Naive B cell (primary cell): Measurements from ENCODE around the gene LIMCH1. TPM values are rescaled to one million over a fixed set of nuclear protein-coding genes. Genes with fewer than 3 reads are reported as not detected.
"Not testable (repeated sequence)": the region's sequence is repeated elsewhere in the genome, so short reads cannot be mapped to it uniquely, and the experiment has no call there.

Experiments used
- ATAC-seq, 2 donors: fragments of 150-1000 bp; cut with Tn5 transposase; 2 replicates each; pipeline ENCODE4 v1.10.0; 2021; ENCODE audit warnings: low read depth in 2 of 2, mild to moderate bottlenecking in 2 of 2, moderate library complexity in 2 of 2
- DNase-seq: peaks from one replicate; pipeline ENCODE4 v3.0.0; 2022
- H3K27ac Mint-ChIP-seq, 6 donors: one replicate each; pipeline ENCODE4 v1.8.0; 2020 to 2022; ENCODE audit warnings: mild to moderate bottlenecking in 6 of 6, mixed read lengths in 6 of 6, moderate library complexity in 5 of 6, inconsistent platforms in 2 of 6
- H3K27me3 Mint-ChIP-seq, 3 donors: one replicate each; pipeline ENCODE4 v1.8.0; 2021 to 2022; ENCODE audit warnings: mixed read lengths in 3 of 3, mild to moderate bottlenecking in 1 of 3
- H3K36me3 Mint-ChIP-seq, 2 donors: one replicate each; pipeline ENCODE4 v1.8.0; 2020 to 2022; ENCODE audit warnings: mixed read lengths in 2 of 2, inconsistent platforms in 1 of 2, mild to moderate bottlenecking in 1 of 2
- H3K4me1 Mint-ChIP-seq, 3 donors: one replicate each; pipeline ENCODE4 v1.8.0; 2020 to 2022; ENCODE audit warnings: mixed read lengths in 3 of 3, inconsistent platforms in 1 of 3, mild to moderate bottlenecking in 1 of 3, moderate library complexity in 1 of 3
- H3K4me3 Mint-ChIP-seq, 8 donors: one replicate each; pipeline ENCODE4 v1.8.0; 2020 to 2022; ENCODE audit warnings: mild to moderate bottlenecking in 8 of 8, mixed read lengths in 8 of 8, moderate library complexity in 8 of 8, inconsistent platforms in 2 of 8
- H3K9me3 Mint-ChIP-seq, 7 donors: one replicate each; pipeline ENCODE4 v1.8.0; 2020 to 2022; ENCODE audit warnings: mixed read lengths in 7 of 7, mild to moderate bottlenecking in 5 of 7, inconsistent platforms in 2 of 7, moderate library complexity in 1 of 7
- polyA plus RNA-seq, 6 donors: library from polyadenylated mRNA; unstranded; fragments of 300-500 nt; fragmentation: Illumina TruSeq; gene quantifications; one replicate each; pipeline ENCODE4 v1.2.3, GENCODE V29; 2021; ENCODE audit warnings: low read depth in 6 of 6

Gene LIMCH1
- polyA plus RNA-seq, 6 donors from 2014 or later = not detected

DNA sequence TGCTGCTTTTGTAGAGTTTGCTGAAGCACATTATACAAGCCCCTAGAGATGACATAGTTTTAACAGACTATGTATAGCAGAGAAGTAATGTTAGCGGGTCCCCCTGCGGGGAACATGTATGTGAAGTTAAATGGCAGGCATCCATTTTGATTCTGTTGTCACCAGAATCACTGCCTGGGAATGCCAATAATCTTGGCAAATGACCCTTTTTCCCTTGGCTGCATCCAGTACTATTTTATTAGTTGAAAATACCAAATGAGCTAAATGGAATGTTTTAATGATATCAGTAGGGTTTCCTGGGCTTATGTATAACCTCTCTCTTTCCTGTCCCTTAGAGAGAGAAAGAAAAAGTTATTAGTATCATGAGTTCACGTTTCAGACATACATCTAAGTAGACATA lies 93.6 kb downstream of the LIMCH1 start:
- Mint-ChIP-seq H3K27ac (no peak overlapping the region), H3K4me1 (no peaks in the 10 kb centered on the region), H3K27me3 (peaks cover 0 to 6% (median 4%) of the 10 kb centered on the region in 3 donors), H3K9me3 (no peaks in the 10 kb centered on the region), H3K36me3 (no peaks in the 10 kb centered on the region), H3K4me3 (no peak overlapping the region)
- DNase-seq (no peak), ATAC-seq (no peak)

DNA sequence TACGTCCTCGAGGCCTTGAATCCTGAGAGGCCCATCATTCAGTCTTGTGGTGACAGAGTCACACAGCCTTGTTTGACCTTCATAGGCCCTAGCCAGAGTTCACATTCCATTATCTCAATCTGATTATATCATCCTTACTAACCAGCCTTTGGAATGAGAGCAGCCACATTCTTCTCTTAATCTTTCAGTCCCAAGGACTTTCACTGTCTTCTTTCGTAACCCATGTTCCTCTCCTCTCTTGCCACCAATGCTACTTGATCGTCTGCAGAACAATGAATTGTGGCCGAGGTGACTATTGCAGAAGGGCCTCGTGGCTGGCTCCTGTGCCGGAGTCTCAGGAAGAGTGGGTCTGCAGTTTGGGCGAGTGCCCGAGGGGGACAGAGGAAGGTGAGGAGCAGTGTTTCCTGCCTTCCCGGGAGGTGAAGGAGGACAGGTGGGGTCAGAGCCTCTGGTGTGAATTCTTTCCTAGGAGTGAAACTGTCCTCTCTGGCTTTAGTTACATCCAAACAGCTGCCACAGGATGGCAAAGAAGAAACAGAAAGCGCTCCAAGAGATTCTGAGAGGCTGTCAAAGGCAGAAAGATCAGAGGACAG lies 94.6 kb downstream of the LIMCH1 start:
- Mint-ChIP-seq H3K27ac (peak overlapping the region in 1 of 6 donors; percentile 34), H3K4me1 (no peaks in the 10 kb centered on the region), H3K9me3 (no peaks in the 10 kb centered on the region), H3K4me3 (peak overlapping the region in 1 of 8 donors; percentile 45), H3K36me3 (no peaks in the 10 kb centered on the region), H3K27me3 (peaks cover 0 to 12% (median 4%) of the 10 kb centered on the region in 3 donors)
- DNase-seq (no peak), ATAC-seq (no peak)

DNA sequence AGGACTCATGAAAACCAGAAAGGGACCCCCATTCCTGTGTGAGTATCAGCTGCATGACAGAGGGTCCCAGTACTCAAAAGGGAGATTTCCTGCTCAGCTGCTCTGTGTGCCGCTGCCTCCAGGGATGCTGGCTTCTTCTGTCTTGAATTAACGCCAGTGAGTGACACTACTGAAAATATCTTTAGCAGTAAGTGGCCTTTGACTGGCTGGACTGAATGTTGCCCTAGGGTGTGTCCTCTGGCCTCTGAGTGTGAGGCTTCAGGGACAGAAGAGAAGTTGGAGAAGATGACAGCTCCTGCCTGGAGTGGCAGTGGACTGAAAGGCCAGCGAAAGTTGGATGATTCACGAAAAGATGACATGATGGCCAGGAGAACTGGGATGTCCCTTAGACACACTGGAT lies 95.4 kb downstream of the LIMCH1 start:
- Mint-ChIP-seq H3K9me3 (no peaks in the 10 kb centered on the region), H3K27ac (no peak overlapping the region), H3K4me3 (no peak overlapping the region), H3K36me3 (no peaks in the 10 kb centered on the region), H3K27me3 (peaks cover 0 to 15% (median 4%) of the 10 kb centered on the region in 3 donors), H3K4me1 (no peaks in the 10 kb centered on the region)
- no peak for ATAC-seq
- no peak for DNase-seq

DNA sequence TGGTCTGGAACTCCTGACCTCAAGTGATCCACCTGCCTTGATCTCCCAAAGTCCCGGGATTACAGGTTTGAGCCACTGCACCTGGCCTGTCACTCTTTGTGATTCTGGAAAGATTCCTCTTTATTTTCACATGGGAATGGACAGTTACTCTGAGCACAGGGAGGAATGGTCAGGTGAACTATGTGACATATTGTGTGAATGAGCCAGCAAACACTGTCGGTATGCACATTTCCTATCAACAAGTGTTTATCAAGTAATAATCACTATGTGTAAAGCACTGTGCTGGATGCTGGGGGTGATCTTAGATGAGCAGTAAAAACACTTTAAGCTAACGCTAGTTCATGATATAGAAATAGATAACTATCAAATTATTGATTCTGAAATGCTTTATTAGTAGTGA lies 97.5 kb downstream of the LIMCH1 start:
- no peak for DNase-seq
- ATAC-seq = no peak
- H3K4me3 Mint-ChIP-seq = no peak overlapping the region

DNA sequence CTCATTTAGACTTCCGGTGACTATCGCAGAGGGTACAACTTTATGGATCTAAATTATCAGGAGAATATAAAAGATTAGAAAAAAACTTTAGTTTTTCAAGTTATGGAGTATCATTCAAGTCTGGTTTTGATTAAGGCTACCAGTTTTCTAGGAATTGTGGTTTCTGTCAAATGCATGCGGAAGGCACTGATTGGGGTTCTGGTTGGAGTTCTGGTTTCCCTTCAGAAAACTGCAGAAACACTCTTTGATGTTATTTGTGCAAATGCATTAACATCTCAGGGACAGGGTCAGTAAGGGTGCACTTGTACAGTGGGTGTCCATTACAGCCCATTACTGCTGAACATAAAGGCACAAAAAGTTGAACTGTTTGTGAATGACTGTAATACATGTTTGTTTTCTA lies 100.2 kb downstream of the LIMCH1 start:
- H3K27ac Mint-ChIP-seq = no peak overlapping the region
- H3K36me3 Mint-ChIP-seq = no peaks in the 10 kb centered on the region
- H3K4me3 Mint-ChIP-seq = no peak overlapping the region
- no peak for ATAC-seq
- no peaks in the 10 kb centered on the region for H3K4me1 Mint-ChIP-seq
- no peaks in the 10 kb centered on the region for H3K9me3 Mint-ChIP-seq
- H3K27me3 Mint-ChIP-seq = peaks cover 4 to 15% (median 5%) of the 10 kb centered on the region in 3 donors
- DNase-seq = no peak

More for the DNA sequence above, 97.5 kb downstream of the LIMCH1 start:
- Mint-ChIP-seq H3K9me3 (no peaks in the 10 kb centered on the region), H3K36me3 (no peaks in the 10 kb centered on the region), H3K27ac (no peak overlapping the region), H3K4me1 (no peaks in the 10 kb centered on the region), H3K27me3 (peaks cover 0 to 15% (median 0%) of the 10 kb centered on the region in 3 donors)

DNA sequence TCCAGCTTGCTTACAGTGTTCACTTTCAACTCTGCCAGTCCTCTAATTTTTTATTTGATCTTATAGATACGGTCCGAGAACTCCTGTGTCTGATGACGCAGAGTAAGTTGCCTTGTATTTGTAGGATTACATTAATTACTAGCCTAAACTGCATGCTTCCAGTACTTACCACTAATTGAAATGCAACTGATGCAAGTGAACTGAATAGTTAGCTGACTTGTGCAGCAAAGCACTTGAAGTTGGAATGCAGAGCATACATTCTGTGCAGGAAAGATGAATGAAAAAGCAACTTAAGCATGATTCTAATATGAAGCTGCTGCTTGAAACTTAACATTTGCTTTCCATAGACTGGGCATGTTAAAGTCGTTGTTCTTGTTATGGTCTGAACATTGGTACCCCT lies 100.9 kb downstream of the LIMCH1 start:
- Mint-ChIP-seq H3K36me3 (no peaks in the 10 kb centered on the region), H3K27me3 (peaks cover 4 to 15% (median 5%) of the 10 kb centered on the region in 3 donors), H3K4me1 (no peaks in the 10 kb centered on the region), H3K9me3 (no peaks in the 10 kb centered on the region), H3K4me3 (no peak overlapping the region), H3K27ac (no peak overlapping the region)
- ATAC-seq = no peak
- DNase-seq = no peak

DNA sequence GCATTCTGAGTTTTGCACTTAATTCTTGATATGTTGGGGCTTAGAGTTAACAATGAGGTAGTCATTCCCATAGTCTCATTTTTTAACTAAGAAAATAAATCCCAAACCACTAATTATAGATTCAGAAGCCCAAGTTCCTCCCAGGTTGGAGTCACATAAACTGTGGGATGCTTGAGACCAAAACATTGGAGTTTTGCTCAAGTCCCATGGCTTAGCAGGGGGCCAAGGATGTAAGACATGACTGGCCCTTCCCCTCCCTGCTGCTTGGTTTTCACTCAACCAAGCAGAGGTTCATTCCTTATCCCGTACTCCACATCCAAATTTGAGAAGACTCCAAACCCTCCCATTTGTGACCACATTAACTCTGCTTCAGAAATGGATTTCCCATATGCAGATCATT lies 101.3 kb downstream of the LIMCH1 start:
- H3K27ac Mint-ChIP-seq = no peak overlapping the region
- DNase-seq (no peak), ATAC-seq (no peak)
- no peaks in the 10 kb centered on the region for H3K4me1 Mint-ChIP-seq
- H3K36me3 Mint-ChIP-seq = no peaks in the 10 kb centered on the region
- no peaks in the 10 kb centered on the region for H3K9me3 Mint-ChIP-seq
- no peak overlapping the region for H3K4me3 Mint-ChIP-seq
- H3K27me3 Mint-ChIP-seq = peaks cover 5 to 18% (median 8%) of the 10 kb centered on the region in 3 donors

DNA sequence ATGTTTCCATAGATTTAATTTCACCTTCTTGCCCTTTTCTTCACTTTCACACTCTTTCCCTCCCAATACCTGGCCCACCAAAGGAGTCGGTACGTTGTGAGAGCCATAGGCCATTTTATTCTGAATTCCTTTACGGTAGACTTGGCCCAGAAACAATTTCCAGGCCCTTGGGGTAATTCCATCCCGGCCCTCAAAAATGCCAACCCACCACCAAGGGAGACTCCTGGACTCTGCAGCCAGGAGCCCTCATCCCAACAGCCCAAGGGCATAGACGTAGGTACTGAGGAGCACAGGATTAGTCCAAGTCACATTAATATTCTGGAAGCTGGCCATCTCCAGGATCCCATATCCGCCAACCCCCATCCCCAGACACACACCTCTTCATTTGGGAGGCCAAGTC lies 102.9 kb downstream of the LIMCH1 start:
- ATAC-seq (no peak), DNase-seq (no peak)
- Mint-ChIP-seq H3K27ac (no peak overlapping the region), H3K9me3 (no peaks in the 10 kb centered on the region), H3K27me3 (peaks cover 16 to 33% (median 20%) of the 10 kb centered on the region in 3 donors), H3K4me3 (no peak overlapping the region), H3K4me1 (peaks cover 0 to 2% (median 0%) of the 10 kb centered on the region in 3 donors), H3K36me3 (peaks cover 5 to 7% of the 10 kb centered on the region in 2 donors)

DNA sequence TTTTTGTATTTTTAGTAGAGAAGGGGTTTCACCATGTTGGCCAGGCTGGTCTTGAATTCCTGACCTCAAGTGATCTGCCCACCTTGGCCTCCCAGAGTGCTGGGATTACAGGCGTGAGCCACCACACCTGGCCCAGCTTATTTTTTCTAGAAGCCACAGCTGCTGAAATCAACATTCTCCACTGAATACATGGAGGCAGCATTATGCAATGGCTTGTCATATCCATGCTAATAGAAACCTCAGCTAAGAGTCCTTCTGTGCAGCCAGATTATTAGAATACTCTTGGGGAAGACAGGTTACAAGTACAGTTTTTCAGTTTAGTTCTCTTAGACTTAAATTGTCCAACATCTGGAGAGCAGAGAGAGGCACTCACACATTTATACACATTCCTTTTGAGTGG lies 104.8 kb downstream of the LIMCH1 start:
- not testable (repeated sequence) for H3K36me3 Mint-ChIP-seq, H3K9me3 Mint-ChIP-seq, H3K27ac Mint-ChIP-seq, ATAC-seq, DNase-seq, H3K4me3 Mint-ChIP-seq
- H3K27me3 Mint-ChIP-seq = peaks cover 20 to 33% (median 26%) of the 10 kb centered on the region in 3 donors
- peaks cover 0 to 15% (median 1%) of the 10 kb centered on the region in 3 donors for H3K4me1 Mint-ChIP-seq

DNA sequence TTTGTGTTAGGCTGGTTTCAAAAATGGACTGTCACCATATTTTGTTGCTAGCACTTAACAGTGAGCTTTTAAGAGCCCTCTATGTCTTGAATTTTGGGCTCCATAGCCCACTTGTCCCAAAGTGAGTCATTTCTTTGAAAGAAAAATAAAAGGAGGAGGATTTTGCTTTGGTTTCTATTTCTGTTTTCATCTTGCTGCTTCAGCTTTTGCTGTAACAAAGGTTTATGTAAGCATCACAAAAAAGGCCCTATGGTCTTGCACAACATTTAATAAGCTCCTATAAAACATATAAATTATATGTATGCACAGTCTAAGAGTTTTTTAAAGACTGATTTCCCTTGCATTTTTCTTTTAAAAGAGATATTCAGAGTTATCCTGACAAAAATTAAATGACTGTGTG lies 105.4 kb downstream of the LIMCH1 start:
- H3K4me3 Mint-ChIP-seq = no peak overlapping the region
- ATAC-seq = no peak
- H3K27ac Mint-ChIP-seq = no peak overlapping the region
- peaks cover 2 to 18% (median 5%) of the 10 kb centered on the region in 3 donors for H3K4me1 Mint-ChIP-seq
- H3K36me3 Mint-ChIP-seq = peaks cover 5 to 7% of the 10 kb centered on the region in 2 donors
- peaks cover 20 to 32% (median 26%) of the 10 kb centered on the region in 3 donors for H3K27me3 Mint-ChIP-seq
- no peaks in the 10 kb centered on the region for H3K9me3 Mint-ChIP-seq
- no peak for DNase-seq

DNA sequence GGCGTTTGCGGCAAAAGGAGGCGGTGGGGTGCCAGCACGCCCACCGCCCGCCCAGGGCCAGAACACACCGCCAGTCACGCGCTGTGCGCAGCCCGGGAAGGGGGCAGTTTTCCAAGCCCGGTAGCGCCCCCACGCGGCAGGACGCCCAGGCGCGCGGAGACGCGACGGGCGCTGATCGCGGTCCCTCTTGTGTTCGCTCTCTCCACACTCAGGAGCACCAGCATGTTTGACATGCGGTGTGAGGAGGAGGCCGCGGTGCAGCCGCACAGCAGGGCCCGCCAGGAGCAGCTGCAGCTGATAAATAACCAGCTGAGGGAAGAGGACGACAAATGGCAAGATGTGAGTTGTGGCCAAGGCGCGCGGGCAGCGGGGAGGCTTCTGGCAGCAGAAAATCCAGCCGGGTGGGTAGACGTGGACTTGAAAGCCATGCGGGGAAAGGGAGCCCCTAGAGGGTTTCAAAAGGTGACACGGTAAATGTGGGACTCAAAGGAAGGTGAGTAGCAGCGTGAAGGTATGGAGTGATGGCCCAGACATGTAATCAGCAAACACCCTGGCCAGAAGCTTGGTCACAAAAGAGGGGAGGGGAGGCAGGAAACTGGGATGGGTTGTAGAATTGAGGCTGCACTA lies 106.4 kb downstream of the LIMCH1 start:
- Mint-ChIP-seq H3K9me3 (no peaks in the 10 kb centered on the region), H3K27me3 (peaks cover 20 to 32% (median 26%) of the 10 kb centered on the region in 3 donors), H3K4me1 (peaks cover 2 to 18% (median 6%) of the 10 kb centered on the region in 3 donors), H3K27ac (no peak overlapping the region), H3K4me3 (peak overlapping the region in 1 of 8 donors; percentile 31), H3K36me3 (peaks cover 5 to 7% of the 10 kb centered on the region in 2 donors)
- DNase-seq = no peak
- no peak for ATAC-seq

DNA sequence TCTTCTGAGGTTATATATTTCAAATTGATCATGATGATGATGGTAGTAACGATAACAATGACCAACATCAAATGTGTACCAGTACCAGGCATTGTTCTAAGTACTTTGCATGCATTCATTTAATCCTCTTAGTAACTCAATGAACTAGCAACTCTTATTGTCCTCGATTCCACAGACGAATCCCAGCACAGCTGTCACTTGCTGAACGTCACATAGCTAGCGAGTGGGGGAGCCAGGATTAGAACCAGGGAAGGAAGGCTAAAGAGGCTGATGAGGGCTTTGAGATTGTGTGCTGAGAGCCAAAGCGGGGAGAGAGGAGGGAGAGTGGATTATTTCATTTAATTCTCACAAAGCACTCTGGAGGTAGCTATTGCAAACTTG lies 106.9 kb downstream of the LIMCH1 start:
- no peak for DNase-seq
- peaks cover 2 to 18% (median 6%) of the 10 kb centered on the region in 3 donors for H3K4me1 Mint-ChIP-seq
- ATAC-seq = no peak
- H3K27ac Mint-ChIP-seq = no peak overlapping the region
- H3K4me3 Mint-ChIP-seq = peak overlapping the region in 1 of 8 donors; percentile 31
- H3K27me3 Mint-ChIP-seq = peaks cover 20 to 32% (median 26%) of the 10 kb centered on the region in 3 donors
- no peaks in the 10 kb centered on the region for H3K9me3 Mint-ChIP-seq
- H3K36me3 Mint-ChIP-seq = peaks cover 5 to 7% of the 10 kb centered on the region in 2 donors

DNA sequence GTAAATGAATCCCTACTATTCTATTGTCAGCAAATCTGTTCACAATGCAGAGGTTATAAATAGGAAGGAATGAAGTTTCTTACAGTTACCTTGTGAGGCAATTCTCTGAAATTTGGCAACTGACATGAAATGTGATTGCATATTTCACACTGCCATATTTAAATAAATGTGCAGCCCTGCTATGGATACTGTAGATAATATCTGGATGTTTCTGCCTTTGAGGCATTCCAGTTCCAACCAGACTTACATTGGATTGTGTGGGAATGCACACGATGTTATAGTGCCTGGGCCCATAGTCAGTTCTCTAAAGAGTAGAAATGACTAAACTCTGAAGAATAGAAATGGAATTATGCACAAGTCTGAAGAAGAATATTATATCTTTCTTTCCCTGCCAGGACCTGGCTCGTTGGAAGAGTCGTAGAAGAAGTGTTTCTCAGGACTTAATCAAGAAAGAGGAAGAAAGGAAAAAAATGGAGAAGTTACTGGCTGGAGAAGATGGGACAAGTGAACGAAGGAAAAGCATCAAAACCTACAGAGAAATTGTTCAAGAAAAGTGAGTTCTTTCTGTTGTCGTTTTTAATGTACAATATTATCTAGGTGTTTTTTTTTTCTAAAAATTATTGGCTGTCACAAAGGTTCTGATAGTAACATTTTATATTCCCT lies 107.9 kb downstream of the LIMCH1 start:
- Mint-ChIP-seq H3K4me3 (no peak overlapping the region), H3K27me3 (peaks cover 18 to 32% (median 26%) of the 10 kb centered on the region in 3 donors), H3K4me1 (peaks cover 2 to 18% (median 6%) of the 10 kb centered on the region in 3 donors), H3K27ac (no peak overlapping the region), H3K9me3 (no peaks in the 10 kb centered on the region), H3K36me3 (peaks cover 5 to 7% of the 10 kb centered on the region in 2 donors)
- DNase-seq (no peak), ATAC-seq (no peak)

DNA sequence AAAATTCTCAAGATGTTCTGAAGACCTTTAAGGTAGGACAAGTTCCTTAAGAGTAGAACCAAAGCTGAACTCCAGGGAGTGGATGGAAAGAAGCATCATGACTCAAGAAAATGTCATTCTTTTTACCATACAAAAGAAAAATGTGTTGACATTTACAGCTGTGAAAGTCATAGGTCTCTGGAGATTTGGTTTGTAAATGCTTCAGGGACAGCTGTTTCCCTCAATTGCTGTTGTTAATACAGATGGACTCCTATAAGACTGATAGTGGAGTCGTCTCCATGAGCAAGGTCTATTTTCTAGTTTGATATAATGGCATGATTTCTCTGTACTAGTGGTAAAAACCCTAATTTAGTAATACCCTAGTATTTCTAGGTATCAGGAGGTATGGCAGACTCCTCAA lies 108.9 kb downstream of the LIMCH1 start:
- peaks cover 2 to 18% (median 6%) of the 10 kb centered on the region in 3 donors for H3K4me1 Mint-ChIP-seq
- H3K4me3 Mint-ChIP-seq = no peak overlapping the region
- H3K27ac Mint-ChIP-seq = no peak overlapping the region
- peaks cover 5 to 7% of the 10 kb centered on the region in 2 donors for H3K36me3 Mint-ChIP-seq
- no peaks in the 10 kb centered on the region for H3K9me3 Mint-ChIP-seq
- ATAC-seq (no peak), DNase-seq (no peak)
- peaks cover 14 to 32% (median 26%) of the 10 kb centered on the region in 3 donors for H3K27me3 Mint-ChIP-seq
